CD4-positive, alpha-beta T cell (primary cell): ENCODE results near the gene HHATL. TPM values are rescaled to one million over a fixed set of nuclear protein-coding genes. Genes with fewer than 3 reads are reported as not detected.
A peak's percentile ranks its signal among the peaks of the same experiment; 100 is the strongest.

Experiments used
- ATAC-seq: fragments of 200-7000 bp; cut with Tn5 transposase; one replicate; pipeline ENCODE4 v1.10.0; 2022; ENCODE audit warnings: mild to moderate bottlenecking; ENCODE audit not compliant: poor library complexity
- CTCF ChIA-PET: fragments of 350-600 bp; sonication (Branson Sonifier 250); formaldehyde crosslinking; loops from one replicate; lab custom pipeline; 2021; ENCODE audit warnings: antibody characterized with exemption, inconsistent platforms; lab: Charles Lee
- POLR2A ChIA-PET: fragments of 350-600 bp; sonication (Branson Sonifier 250); formaldehyde crosslinking; loops from one replicate; lab custom pipeline; 2021; ENCODE audit warnings: antibody characterized with exemption, inconsistent platforms; lab: Charles Lee
- DNase-seq, 14 experiments: peaks; one replicate each; pipeline ENCODE4 v3.0.0-alpha.2; 2013 to 2020; ENCODE audit warnings: mixed read lengths in 2 of 14
- H3K27ac ChIP-seq, 2 donors: one replicate each; pipeline versions ENCODE4 v1.5.1 to v1.7.0; 2013; ENCODE audit warnings: low read length in 2 of 2, low read depth in 1 of 2, mild to moderate bottlenecking in 1 of 2
- H3K27me3 ChIP-seq, 2 experiments: 1 replicate in 1 of 2; 2 replicates in 1 of 2; pipeline versions ENCODE4 v1.6.1 to v1.7.0; 2013; ENCODE audit warnings: low read length in 2 of 2, control low read depth in 1 of 2, mild to moderate bottlenecking in 1 of 2, moderate library complexity in 1 of 2; ENCODE audit not compliant: insufficient read depth in 2 of 2, control insufficient read depth in 1 of 2
- H3K36me3 ChIP-seq: one replicate; pipeline ENCODE4 v1.6.1; 2013; ENCODE audit warnings: low read length, control low read depth; ENCODE audit not compliant: insufficient read depth
- H3K4me1 ChIP-seq: one replicate; pipeline ENCODE4 v1.6.1; 2013; ENCODE audit warnings: low read length, control low read depth; ENCODE audit not compliant: insufficient read depth
- H3K4me3 ChIP-seq: one replicate; pipeline ENCODE4 v1.5.1; 2013; ENCODE audit warnings: mild to moderate bottlenecking, low read length, moderate library complexity
- H3K9me3 ChIP-seq, 2 experiments: 1 replicate in 1 of 2; 2 replicates in 1 of 2; pipeline versions ENCODE4 v1.6.1 to v1.7.0; 2013; ENCODE audit warnings: low read length in 2 of 2, mild to moderate bottlenecking in 2 of 2, control low read depth in 1 of 2, moderate library complexity in 1 of 2; ENCODE audit not compliant: control insufficient read depth in 1 of 2, insufficient read depth in 1 of 2
- H3K27ac Mint-ChIP-seq: one replicate; pipeline ENCODE4 v1.8.0; 2020; ENCODE audit warnings: mixed read lengths
- H3K27me3 Mint-ChIP-seq: one replicate; pipeline ENCODE4 v1.8.0; 2021; ENCODE audit warnings: mixed read lengths
- H3K36me3 Mint-ChIP-seq: one replicate; pipeline ENCODE4 v1.8.0; 2021; ENCODE audit warnings: low read depth, mixed read lengths
- H3K4me1 Mint-ChIP-seq: one replicate; pipeline ENCODE4 v1.8.0; 2021; ENCODE audit warnings: low read depth, mixed read lengths
- H3K4me3 Mint-ChIP-seq: one replicate; pipeline ENCODE4 v1.8.0; 2020; ENCODE audit warnings: mild to moderate bottlenecking, mixed read lengths
- H3K9me3 Mint-ChIP-seq: one replicate; pipeline ENCODE4 v1.8.0; 2020; ENCODE audit warnings: mixed read lengths
- intact Hi-C, 2 experiments: fragments of 100-400 bp; cut with DNase I in 1 of 2; cut with micrococcal nuclease in 1 of 2; formaldehyde crosslinking; loops; one replicate each; pipeline versions ENCODE4 v1.15.1 to v1.9.0; 2023 to 2025; cut with DNase I, micrococcal nuclease
- total RNA-seq, 174 experiments: library from RNA in 2 of 174; stranded (reverse) in 2 of 174; gene quantifications; one replicate each; pipeline ENCODE4 v1.2.3 and lab custom pipeline; 2021 to 2026
- TF ChIP-seq, protein P1 (sequence below): fragments of 200-600 bp; IDR thresholded peaks from one replicate; pipeline ENCODE4 v1.8.0; 2022; ENCODE audit warnings: antibody characterized with exemption, mild to moderate bottlenecking

HHATL gene
- total RNA-seq, 2 experiments from 2014 or later: not detected

DNA sequence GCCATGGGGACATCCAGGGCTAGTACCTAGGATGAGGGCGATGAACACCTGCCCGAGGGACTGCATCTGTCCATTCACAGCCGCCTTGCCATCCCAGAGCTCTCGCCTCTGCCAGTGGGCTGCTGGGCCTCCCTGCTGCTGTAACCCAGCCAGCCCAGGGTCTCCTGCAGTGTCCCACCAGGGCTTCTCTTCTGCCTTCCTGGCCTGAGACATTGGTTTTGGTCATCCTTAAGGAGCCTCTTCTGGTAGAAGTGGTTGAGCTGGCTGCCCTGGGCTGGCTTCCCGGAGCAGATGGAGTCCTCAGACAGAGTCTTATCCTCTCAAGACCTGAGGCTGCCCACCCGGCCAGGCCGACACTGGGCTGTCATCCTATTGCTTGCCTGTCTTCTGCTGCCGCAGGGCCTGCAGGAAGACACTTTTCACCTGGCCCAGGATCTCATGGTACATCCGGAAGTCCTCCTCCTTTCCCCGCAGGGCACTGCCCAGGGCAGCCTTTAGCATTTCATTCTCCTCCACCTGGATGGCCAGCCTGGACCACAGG, 6.1 kb upstream of the HHATL start:
- intact Hi-C loops: no loop called here
- Mint-ChIP-seq H3K27me3 (no peaks in the 10 kb centered on the region), H3K4me1 (no peaks in the 10 kb centered on the region), H3K27ac (no peak overlapping the region), H3K36me3 (no peaks in the 10 kb centered on the region), H3K4me3 (no peak overlapping the region), H3K9me3 (no peaks in the 10 kb centered on the region)
- CTCF ChIA-PET: no interaction called here
- no peak for ATAC-seq
- Histone ChIP-seq H3K27ac (no peak overlapping the region), H3K9me3 (no peaks in the 10 kb centered on the region), H3K36me3 (no peaks in the 10 kb centered on the region), H3K27me3 (no peaks in the 10 kb centered on the region), H3K4me3 (no peak overlapping the region), H3K4me1 (no peaks in the 10 kb centered on the region)
- POLR2A ChIA-PET: no interaction called here
- TF ChIP-seq, protein P1, sequence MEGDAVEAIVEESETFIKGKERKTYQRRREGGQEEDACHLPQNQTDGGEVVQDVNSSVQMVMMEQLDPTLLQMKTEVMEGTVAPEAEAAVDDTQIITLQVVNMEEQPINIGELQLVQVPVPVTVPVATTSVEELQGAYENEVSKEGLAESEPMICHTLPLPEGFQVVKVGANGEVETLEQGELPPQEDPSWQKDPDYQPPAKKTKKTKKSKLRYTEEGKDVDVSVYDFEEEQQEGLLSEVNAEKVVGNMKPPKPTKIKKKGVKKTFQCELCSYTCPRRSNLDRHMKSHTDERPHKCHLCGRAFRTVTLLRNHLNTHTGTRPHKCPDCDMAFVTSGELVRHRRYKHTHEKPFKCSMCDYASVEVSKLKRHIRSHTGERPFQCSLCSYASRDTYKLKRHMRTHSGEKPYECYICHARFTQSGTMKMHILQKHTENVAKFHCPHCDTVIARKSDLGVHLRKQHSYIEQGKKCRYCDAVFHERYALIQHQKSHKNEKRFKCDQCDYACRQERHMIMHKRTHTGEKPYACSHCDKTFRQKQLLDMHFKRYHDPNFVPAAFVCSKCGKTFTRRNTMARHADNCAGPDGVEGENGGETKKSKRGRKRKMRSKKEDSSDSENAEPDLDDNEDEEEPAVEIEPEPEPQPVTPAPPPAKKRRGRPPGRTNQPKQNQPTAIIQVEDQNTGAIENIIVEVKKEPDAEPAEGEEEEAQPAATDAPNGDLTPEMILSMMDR: no peak
- peak in 1 of 14 experiments; percentile 21 for DNase-seq

DNA sequence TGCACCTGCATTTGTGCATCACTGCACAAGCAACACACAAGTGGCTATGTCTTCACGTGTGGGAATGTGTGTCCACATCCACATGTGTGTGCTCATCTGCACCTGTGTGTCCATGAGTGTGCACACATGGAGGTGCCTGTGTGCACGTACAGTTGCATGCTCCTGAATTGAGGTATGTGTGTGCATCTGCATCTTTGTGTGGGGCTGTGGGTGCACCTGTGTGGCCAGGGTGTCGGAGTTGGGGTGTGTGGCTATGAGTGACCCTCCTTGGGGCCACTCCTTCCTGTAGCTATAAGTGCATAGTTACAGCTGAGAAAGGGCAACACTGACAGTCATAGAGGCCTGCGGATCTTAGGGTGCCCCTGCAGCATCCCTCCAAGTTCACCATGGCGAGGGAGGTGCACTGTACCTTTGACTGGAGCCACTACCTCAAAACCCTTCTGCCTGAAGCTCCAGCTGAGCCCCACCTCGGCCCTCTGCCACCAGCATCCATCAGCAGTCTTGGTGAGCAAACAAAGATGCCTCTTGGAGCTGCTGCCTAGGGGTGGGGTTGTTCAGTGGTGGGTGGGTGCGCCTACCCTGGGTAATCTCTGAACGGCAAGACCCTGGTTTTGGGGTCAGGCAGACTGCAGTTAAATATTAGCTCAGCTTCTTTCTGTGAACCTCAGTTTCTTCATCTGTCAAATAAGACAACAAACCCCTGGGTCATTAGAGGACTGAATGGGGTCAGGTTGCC, 5.2 kb upstream of the HHATL start:
- H3K27ac Mint-ChIP-seq: no peak overlapping the region
- no peaks in the 10 kb centered on the region for H3K36me3 Mint-ChIP-seq
- Histone ChIP-seq H3K27me3 (no peaks in the 10 kb centered on the region), H3K27ac (no peak overlapping the region), H3K9me3 (no peaks in the 10 kb centered on the region), H3K36me3 (no peaks in the 10 kb centered on the region), H3K4me1 (no peaks in the 10 kb centered on the region), H3K4me3 (no peak overlapping the region)
- no peak overlapping the region for H3K4me3 Mint-ChIP-seq
- H3K27me3 Mint-ChIP-seq: no peaks in the 10 kb centered on the region
- intact Hi-C loops: no loop called here
- peak in 1 of 14 experiments; percentile 28 for DNase-seq
- ChIA-PET CTCF (no interaction called here), POLR2A (no interaction called here)
- ATAC-seq: no peak
- H3K4me1 Mint-ChIP-seq: no peaks in the 10 kb centered on the region
- TF ChIP-seq, protein P1: no peak
- no peaks in the 10 kb centered on the region for H3K9me3 Mint-ChIP-seq

DNA sequence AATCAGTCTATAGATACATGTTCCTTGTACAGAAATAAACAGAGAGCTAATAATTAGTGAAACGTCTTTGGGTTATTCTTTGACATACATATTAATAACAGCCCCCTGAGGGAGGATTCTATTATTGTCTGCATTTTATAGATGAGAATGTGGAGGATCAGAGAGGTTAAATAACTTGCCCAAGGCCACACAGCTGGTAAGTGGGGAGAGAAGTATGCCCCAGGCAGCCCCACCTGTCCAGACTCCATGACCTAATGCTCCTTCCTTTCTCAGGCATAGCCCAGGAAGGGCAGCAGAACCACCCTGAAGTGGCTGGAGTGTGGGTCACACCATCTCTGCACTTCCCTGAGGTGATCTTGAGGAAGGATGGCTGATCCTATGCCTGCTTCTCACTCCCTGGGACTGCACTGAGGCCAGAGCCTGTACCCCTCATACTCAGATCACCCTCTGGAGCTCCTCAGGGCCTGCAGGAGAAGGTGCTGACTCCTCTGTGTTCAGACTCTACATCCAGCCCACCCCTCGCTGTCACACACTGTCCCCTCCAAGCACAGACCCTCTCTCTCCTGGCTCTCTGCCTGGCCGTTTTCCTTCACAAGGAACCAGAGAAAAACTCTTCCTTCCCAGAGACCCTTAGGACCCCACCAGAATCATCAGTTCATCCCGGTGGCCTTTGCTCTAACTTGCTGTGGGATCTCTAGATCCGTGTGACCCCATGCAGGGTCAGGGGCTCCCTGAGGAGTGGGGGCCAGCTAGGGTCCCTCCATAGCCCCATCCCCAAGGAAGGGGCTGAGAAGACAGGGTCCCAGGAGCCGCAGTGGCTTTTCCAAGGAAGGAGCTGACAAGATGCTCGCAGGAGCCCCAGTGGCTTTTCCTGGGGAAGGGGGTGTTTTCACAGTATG, 4.4 kb upstream of the HHATL start:
- Histone ChIP-seq H3K4me3 (no peak overlapping the region), H3K27ac (no peak overlapping the region), H3K4me1 (no peaks in the 10 kb centered on the region), H3K36me3 (no peaks in the 10 kb centered on the region), H3K27me3 (no peaks in the 10 kb centered on the region), H3K9me3 (peaks cover 0 to 8% of the 10 kb centered on the region in 2 experiments)
- intact Hi-C loops: no loop called here
- POLR2A ChIA-PET: no interaction called here
- no peaks in the 10 kb centered on the region for H3K27me3 Mint-ChIP-seq
- DNase-seq (peak in 1 of 14 experiments; percentile 16), ATAC-seq (no peak)
- H3K36me3 Mint-ChIP-seq: no peaks in the 10 kb centered on the region
- H3K4me3 Mint-ChIP-seq: no peak overlapping the region
- no peaks in the 10 kb centered on the region for H3K4me1 Mint-ChIP-seq
- H3K9me3 Mint-ChIP-seq: no peaks in the 10 kb centered on the region
- TF ChIP-seq, protein P1: no peak
- CTCF ChIA-PET: no interaction called here
- no peak overlapping the region for H3K27ac Mint-ChIP-seq
